LHCN-M2 (cell line): Measurements from ENCODE around the gene POFUT2. TPM values are rescaled to one million over a fixed set of nuclear protein-coding genes. Genes with fewer than 3 reads are reported as not detected.

Experiments
- DNase-seq: peaks from one replicate; pipeline ENCODE4 v3.0.0-alpha.2; 2012; ENCODE audit warnings: low read depth
- total RNA-seq: library from RNA; depleted of rRNA; stranded (reverse); fragments of >200 nt; gene quantifications from 2 replicates; pipeline ENCODE4 v1.2.3, GENCODE V29; 2014; rRNA removed

Gene POFUT2
- total RNA-seq, 1 experiment from 2014 or later, result 31.3 TPM

DNA sequence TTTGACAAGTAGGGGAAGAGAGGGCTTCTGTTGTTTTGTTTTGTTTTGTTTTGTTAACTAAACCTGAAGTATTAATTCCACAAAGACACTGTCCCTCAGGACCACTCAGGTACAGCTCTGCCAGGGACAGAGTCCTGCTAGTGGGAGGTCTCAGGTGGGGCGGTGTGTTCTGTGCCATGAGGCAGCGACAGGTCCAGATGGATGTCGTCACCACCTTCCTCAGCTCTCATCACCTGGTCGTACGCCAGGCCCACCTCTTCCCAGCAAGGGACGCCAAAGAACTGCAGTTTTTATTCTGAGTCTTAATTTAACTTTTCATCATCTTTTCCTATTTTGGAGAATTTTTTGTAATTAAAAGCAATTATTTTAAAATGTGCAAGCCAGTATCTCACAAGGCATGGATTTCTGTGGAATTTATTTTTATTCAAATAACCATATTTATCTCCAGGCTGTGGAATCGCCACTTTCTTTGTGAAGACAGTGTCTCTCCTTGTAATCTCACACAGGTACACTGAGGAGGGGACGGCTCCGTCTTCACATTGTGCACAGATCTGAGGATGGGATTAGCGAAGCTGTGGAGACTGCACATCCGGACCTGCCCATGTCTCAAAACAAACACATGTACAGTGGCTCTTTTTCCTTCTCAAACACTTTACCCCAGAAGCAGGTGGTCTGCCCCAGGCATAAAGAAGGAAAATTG is 62.5 kb downstream of the POFUT2 start:
- DNase-seq, result no peak

DNA sequence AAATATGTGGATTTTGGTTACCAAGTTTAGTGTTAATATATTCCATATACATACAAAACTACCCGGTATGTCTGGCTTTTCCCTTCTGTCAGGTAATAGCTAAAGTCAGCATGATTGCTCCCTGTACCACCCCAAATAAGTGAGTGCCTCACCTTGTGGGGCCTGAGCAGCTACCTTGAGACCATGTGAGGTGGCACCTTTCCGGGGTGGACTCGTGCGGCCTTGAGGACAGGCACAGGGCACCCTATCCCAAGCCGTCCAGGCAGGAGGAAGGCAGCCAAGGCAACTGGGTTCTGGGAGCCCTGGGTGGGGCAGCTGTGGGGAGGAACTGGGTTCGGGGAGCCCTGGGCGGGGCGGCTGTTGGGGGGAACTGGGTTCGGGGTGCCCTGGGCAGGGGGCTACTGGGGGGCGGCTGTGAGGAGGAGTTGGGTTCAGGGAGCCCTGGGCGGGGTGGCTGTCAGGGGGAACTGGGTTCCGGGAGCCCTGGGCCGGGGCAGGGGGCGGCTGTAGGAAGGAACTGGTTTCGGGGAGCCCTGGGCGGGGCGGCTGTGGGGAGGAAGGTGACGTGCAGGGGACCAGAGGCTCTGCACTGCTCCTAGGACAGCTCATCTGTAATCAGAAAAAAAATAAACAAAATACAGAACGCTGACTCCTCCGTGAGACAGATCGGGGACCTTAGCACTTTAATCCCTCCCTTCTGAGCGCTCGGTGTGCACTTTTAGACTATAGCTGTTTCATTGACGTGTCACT is 63.3 kb downstream of the POFUT2 start:
- DNase-seq, result no peak

DNA sequence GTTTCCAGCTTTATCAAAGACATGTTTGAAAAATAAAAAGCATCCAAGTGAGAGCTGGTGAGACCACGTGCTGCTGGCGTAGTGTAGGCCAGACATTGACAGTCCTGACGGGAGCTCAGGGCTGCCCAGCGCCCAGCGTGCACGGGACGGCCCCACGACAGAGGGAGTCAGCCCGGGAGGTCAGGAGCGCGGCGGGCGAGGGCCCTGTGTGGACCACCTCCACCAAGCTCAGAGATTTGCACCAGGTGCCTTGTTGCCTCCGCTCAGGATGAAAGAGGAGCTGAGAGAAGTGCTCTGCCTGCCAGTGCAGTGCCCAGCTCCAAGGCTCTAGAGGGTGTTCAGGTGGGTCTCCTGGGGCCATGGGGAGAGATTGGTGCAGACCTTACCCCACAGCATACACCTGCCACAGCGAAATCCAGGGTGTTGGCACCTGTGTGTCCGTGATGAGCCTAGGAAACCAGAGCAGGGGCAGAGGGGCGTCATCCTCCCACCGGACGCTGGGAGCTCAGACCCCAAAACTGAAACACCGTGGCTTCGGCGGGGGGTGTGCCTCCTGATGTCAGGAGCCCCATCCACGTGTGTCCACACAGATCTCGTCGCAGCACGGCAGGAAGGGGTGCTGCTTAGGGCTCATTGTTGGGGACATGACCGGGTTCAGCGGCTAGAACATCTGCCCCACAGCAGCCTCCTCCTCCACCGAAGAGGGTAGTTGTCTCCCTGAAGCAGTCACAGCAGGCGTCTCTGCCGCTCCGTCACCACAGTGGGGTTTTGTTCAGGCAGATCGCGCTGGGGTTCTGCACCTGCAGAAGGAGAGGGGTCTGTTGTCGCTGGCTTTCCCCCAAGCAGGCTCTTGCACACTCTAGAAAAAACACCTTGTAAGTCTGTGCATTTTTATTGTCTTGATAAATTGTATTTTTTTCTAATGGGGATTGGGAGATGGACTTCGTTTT is 64.2 kb downstream of the POFUT2 start:
- no peak for DNase-seq

DNA sequence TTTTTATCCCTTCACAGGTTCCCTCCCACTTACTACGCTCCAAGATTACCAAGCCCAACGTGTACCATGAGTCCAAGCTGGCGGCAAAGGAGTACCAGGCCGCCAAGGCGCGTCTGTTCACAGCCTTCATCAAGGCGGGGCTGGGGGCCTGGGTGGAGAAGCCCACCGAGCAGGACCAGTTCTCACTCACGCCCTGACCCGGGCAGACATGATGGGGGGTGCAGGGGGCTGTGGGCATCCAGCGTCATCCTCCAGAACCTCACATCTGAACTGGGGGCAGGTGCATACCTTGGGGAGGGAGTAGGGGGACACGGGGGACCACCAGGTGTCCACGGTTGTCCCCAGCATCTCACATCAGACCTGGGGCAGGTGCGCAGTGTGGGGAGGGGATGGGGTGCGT is 65.7 kb downstream of the POFUT2 start:
- DNase-seq, result no peak

DNA sequence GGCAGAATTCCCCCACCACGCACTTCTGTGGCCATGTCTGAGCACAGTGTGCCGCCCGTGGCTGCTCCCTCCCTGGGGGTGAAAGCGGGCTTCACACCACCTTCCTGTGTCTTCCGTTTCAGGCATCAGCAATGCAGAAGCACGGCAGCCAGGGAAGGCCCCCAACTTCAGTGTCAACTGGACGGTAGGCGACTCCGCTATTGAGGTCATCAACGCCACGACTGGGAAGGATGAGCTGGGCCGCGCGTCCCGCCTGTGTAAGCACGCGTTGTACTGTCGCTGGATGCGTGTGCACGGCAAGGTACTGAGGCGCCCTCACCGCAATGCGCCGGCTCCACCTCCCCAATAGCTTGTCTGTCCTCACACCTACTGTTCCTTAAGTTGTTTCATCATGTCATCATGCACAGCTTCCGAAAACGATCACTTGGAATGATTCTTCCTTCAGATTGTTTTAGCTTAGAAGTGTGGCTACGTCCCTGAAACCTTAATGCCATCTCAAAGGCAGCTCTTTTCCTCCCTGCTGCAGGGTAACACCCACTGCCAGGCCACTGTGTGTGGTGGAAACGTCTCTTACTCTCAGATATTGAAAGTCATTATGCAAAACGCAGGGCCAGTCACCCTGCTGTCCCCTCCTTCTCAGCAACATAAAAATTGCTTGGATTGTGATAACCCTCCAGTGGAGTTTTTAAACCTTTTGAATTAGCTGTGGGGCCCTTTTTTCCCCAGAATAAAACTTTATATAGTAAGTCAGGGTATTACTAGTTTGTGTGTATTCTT is 66.8 kb downstream of the POFUT2 start:
- DNase-seq, result no peak

DNA sequence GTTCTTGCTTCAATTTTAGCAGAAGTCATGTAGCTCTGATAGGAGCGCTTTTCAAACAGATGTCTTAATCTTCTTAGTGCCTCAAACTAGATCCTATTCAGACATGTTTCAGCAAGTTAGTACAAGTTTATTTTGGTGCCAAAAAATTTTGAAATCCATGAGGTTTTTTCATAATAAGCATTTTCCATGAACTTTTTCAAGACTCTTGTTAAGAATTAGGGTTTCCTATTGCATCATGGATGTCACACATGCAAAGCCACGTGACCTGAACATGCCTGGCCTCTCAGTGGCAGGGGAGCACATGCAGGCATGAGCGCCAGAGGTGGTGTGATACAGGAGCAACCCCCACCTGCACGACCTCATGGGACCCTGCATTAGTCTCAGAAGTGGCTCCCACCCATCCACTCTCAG is 67.6 kb downstream of the POFUT2 start:
- no peak for DNase-seq

DNA sequence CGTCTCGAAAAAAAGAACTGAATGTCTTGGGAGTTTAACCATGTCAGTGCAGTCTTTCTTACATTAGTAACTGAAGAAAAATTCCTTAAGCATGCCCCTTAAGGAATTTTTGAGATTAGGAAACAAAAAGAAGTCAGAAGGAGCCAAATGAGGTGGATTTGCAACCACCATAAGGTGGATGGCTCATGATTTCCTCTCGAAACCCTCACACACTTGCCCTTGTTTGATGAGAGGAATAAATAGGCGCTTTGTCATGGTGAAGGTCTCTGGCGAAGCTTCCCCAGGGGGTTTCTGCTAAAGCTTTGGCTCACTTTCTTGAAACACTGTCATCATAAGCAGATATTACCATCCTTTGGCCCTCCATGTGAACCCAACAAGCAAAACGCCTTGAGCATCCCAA is 68.2 kb downstream of the POFUT2 start:
- DNase-seq, result no peak

- no peak for DNase-seq
Observed at GRCh38 chr21:45217010-45217409, 70.7 kb downstream of the POFUT2 start.

- DNase-seq, result no peak
Observed at GRCh38 chr21:45215213-45215612, 72.5 kb downstream of the POFUT2 start.

Other genes with a start within 250 kb of the POFUT2 start
- 25.4 and 29.6 TPM in 2 replicates for gene ADARB1, start 213.3 kb downstream of the POFUT2 start, total RNA-seq
- gene COL18A1, start 117.3 kb upstream of the POFUT2 start, total RNA-seq, result 44.8 and 54.2 TPM in 2 replicates